Neural progenitor cell (in vitro differentiated cells): ENCODE measurements around the gene PDE1A. TPM values are rescaled to one million over a fixed set of nuclear protein-coding genes. Genes with fewer than 3 reads are reported as not detected.

Experiments used
- DNase-seq: peaks from one replicate; pipeline ENCODE4 v3.0.0-alpha.2; 2016; ENCODE audit warnings: low spot score
- H2AFZ ChIP-seq: fragments of 200-600 bp; sonication (generic); replicated peaks from 2 replicates; pipeline ENCODE4 v1.6.1; 2016; ENCODE audit warnings: antibody characterized with exemption
- H3F3A ChIP-seq: fragments of 200-600 bp; sonication (generic); 2 replicates; pipeline ENCODE4 v1.6.1; 2016; ENCODE audit warnings: antibody characterized with exemption, low read depth
- H3K27ac ChIP-seq: fragments of 200-600 bp; sonication (generic); 2 replicates; pipeline ENCODE4 v1.5.1; 2016; ENCODE audit warnings: mild to moderate bottlenecking
- H3K27me3 ChIP-seq: fragments of 200-600 bp; sonication (generic); 2 replicates; pipeline ENCODE4 v1.6.1; 2016; ENCODE audit warnings: mild to moderate bottlenecking, moderate library complexity
- H3K36me3 ChIP-seq: fragments of 200-600 bp; sonication (generic); 2 replicates; pipeline ENCODE4 v1.5.1; 2016
- H3K4me1 ChIP-seq: fragments of 200-600 bp; sonication (generic); 2 replicates; pipeline ENCODE4 v1.6.1; 2016; ENCODE audit warnings: mixed run types
- H3K4me2 ChIP-seq: fragments of 200-600 bp; sonication (generic); 2 replicates; pipeline ENCODE4 v1.6.1; 2016
- H3K4me3 ChIP-seq: fragments of 200-600 bp; sonication (generic); 2 replicates; pipeline ENCODE4 v1.5.1; 2016
- H3K79me2 ChIP-seq: fragments of 200-600 bp; sonication (generic); 2 replicates; pipeline ENCODE4 v1.6.1; 2016; ENCODE audit warnings: low read depth
- H3K9ac ChIP-seq: fragments of 200-600 bp; sonication (generic); 2 replicates; pipeline ENCODE4 v1.6.1; 2016
- H3K9me3 ChIP-seq: fragments of 200-600 bp; sonication (generic); 2 replicates; pipeline ENCODE4 v1.5.1; 2016; ENCODE audit warnings: low read depth
- H4K20me1 ChIP-seq: fragments of 200-600 bp; sonication (generic); 2 replicates; pipeline ENCODE4 v1.6.1; 2016; ENCODE audit warnings: low read depth
- H3K27ac Mint-ChIP-seq: 3 replicates; pipeline ENCODE4 v1.8.0; 2021; ENCODE audit warnings: mixed read lengths
- H3K27me3 Mint-ChIP-seq: 2 replicates; pipeline ENCODE4 v1.8.0; 2022; ENCODE audit warnings: low read depth, mild to moderate bottlenecking, inconsistent platforms, moderate library complexity, mixed read lengths; ENCODE audit not compliant: insufficient read depth
- H3K36me3 Mint-ChIP-seq: 3 replicates; pipeline ENCODE4 v1.8.0; 2021; ENCODE audit warnings: mixed read lengths
- H3K4me1 Mint-ChIP-seq: 3 replicates; pipeline ENCODE4 v1.8.0; 2021; ENCODE audit warnings: mixed read lengths
- H3K4me3 Mint-ChIP-seq: 3 replicates; pipeline ENCODE4 v1.8.0; 2021; ENCODE audit warnings: mild to moderate bottlenecking, moderate library complexity, mixed read lengths
- H3K9me3 Mint-ChIP-seq: 3 replicates; pipeline ENCODE4 v1.8.0; 2020; ENCODE audit warnings: mixed read lengths
- EZH2 ChIP-seq: fragments of 200-600 bp; sonication (generic); IDR thresholded peaks from 2 replicates; pipeline ENCODE4 v1.6.1; 2017; ENCODE audit warnings: antibody characterized with exemption, mild to moderate bottlenecking, moderate library complexity
- EZH2phosphoT487 ChIP-seq: fragments of 200-600 bp; sonication (generic); IDR thresholded peaks from 2 replicates; pipeline ENCODE4 v1.6.1; 2017; ENCODE audit warnings: antibody characterized with exemption
- total RNA-seq: library from RNA; depleted of rRNA; stranded (reverse); fragments of >200 nt; gene quantifications from 2 replicates; pipeline ENCODE4 v1.2.3, GENCODE V29; 2015; ENCODE audit warnings: low replicate concordance
- TF ChIP-seq, protein P1 (sequence below): fragments of 200-600 bp; sonication (generic); IDR thresholded peaks from 2 replicates; pipeline ENCODE4 v1.5.1; 2017; ENCODE audit warnings: antibody characterized with exemption, mild to moderate bottlenecking

Gene PDE1A
- total RNA-seq, 1 donor from 2014 or later = not detected

DNA sequence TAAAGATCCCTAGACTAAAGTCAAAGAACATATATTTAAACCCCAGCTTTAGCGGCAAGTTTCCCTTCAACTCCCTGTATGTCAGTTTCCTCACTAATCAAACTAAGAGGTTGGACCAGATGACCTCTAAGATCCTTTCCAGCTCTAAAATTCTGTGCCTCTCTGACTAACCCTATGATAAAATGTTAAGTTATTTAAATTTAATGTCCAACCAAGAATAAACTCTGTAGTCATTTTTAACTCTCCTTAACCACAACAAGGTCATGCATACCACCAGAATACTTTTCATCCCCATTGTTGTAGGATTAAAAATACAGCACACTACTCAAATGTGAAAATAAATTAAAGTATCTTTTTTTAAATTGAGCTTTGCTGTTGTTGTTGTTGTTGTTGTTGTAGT, 5.2 kb upstream of the PDE1A start:
- H3K4me3 ChIP-seq = no peak overlapping the region
- no peaks in the 10 kb centered on the region for H3F3A ChIP-seq
- DNase-seq = no peak
- no peak overlapping the region for H2AFZ ChIP-seq
- no peak overlapping the region for H3K4me3 Mint-ChIP-seq
- H3K9me3 ChIP-seq = no peaks in the 10 kb centered on the region
- H3K79me2 ChIP-seq = no peaks in the 10 kb centered on the region
- H3K36me3 ChIP-seq = no peaks in the 10 kb centered on the region
- H3K27me3 Mint-ChIP-seq = no peaks in the 10 kb centered on the region
- peaks cover 2% of the 10 kb centered on the region for H3K4me1 Mint-ChIP-seq
- no peak overlapping the region for H3K9ac ChIP-seq
- peaks cover 7% of the 10 kb centered on the region for H3K4me1 ChIP-seq
- TF ChIP-seq EZH2 = no peak
- TF ChIP-seq, protein P1, sequence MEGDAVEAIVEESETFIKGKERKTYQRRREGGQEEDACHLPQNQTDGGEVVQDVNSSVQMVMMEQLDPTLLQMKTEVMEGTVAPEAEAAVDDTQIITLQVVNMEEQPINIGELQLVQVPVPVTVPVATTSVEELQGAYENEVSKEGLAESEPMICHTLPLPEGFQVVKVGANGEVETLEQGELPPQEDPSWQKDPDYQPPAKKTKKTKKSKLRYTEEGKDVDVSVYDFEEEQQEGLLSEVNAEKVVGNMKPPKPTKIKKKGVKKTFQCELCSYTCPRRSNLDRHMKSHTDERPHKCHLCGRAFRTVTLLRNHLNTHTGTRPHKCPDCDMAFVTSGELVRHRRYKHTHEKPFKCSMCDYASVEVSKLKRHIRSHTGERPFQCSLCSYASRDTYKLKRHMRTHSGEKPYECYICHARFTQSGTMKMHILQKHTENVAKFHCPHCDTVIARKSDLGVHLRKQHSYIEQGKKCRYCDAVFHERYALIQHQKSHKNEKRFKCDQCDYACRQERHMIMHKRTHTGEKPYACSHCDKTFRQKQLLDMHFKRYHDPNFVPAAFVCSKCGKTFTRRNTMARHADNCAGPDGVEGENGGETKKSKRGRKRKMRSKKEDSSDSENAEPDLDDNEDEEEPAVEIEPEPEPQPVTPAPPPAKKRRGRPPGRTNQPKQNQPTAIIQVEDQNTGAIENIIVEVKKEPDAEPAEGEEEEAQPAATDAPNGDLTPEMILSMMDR = no peak
- TF ChIP-seq EZH2phosphoT487 = no peak
- H4K20me1 ChIP-seq = no peaks in the 10 kb centered on the region
- H3K27ac ChIP-seq = no peak overlapping the region
- H3K9me3 Mint-ChIP-seq = peaks cover 3% of the 10 kb centered on the region
- H3K27ac Mint-ChIP-seq = no peak overlapping the region
- H3K4me2 ChIP-seq = no peak overlapping the region
- no peaks in the 10 kb centered on the region for H3K27me3 ChIP-seq
- H3K36me3 Mint-ChIP-seq = peaks cover 6% of the 10 kb centered on the region

DNA sequence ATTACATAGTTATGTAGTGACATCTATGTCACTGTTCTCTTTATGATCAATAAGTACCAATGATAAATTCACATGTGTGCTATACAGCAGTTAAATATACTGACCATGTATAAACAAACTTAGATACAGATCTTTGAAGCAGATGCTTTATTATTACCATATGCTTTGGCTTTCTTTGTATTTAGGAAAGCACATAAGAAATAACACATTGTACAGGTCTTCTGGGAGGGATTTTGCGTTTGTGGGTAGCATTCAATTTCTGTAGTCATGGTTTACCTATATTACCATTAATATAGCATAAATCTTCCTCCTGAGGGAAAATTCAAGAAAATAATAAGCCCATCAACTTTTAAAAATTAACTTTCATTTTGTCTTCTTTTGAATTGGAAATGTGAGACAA, 1.6 kb upstream of the PDE1A start:
- peaks cover 3% of the 10 kb centered on the region for H3K4me1 Mint-ChIP-seq
- H3K9me3 ChIP-seq = no peaks in the 10 kb centered on the region
- DNase-seq = no peak
- H3K27me3 Mint-ChIP-seq = no peaks in the 10 kb centered on the region
- H3K4me1 ChIP-seq = no peaks in the 10 kb centered on the region
- H3K27ac ChIP-seq = no peak overlapping the region
- H3K4me2 ChIP-seq = no peak overlapping the region
- no peaks in the 10 kb centered on the region for H4K20me1 ChIP-seq
- no peak overlapping the region for H3K9ac ChIP-seq
- H3K79me2 ChIP-seq = no peaks in the 10 kb centered on the region
- H3K9me3 Mint-ChIP-seq = peaks cover 3% of the 10 kb centered on the region
- no peak overlapping the region for H3K4me3 ChIP-seq
- no peak overlapping the region for H3K27ac Mint-ChIP-seq
- no peaks in the 10 kb centered on the region for H3F3A ChIP-seq
- H3K4me3 Mint-ChIP-seq = no peak overlapping the region
- H3K36me3 Mint-ChIP-seq = peaks cover 6% of the 10 kb centered on the region
- H3K36me3 ChIP-seq = no peaks in the 10 kb centered on the region
- no peak overlapping the region for H2AFZ ChIP-seq
- no peak for TF ChIP-seq EZH2phosphoT487
- no peak for TF ChIP-seq EZH2
- TF ChIP-seq, protein P1 = no peak
- H3K27me3 ChIP-seq = no peaks in the 10 kb centered on the region

DNA sequence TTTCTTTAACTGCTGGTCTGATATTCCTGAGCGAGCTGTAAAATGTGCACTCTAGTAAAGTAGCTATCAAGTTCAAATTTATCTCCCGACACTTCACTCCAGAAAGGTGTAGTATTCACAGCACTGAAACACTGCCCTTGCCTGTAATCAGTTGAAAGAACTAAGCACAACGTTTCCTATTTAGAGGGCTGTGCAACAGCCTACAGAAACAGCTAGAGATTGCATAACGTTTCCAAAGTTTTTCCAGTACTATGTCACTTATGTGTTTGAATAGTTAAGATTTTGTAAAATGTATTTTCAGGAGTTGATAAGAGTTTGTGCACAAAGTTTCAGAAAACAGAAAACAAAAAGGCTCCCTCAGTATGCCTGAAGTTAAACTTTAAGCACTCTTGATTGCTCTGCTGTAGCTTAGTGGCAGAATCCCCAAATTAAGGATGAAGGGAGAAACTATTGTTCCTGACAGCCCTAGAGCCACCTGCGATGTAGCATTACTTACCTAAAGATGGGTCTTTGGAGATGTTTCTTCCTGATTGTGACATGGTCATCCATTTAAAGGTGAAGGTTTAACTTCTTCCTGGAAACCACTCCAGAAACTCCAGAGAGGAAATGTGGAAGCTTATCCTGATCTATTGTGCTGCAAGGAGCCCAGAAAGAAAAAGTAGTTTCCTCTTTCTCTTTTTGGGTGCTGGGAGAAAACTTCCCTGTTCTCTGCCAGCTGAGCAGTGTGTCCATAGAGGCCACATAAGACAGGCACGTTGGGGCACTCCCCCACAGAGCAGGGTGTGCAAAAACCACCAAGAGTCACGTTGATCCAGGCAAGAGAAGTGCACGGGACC, 536 bp downstream of the PDE1A start:
- DNase-seq = no peak
- TF ChIP-seq EZH2phosphoT487 = no peak
- TF ChIP-seq, protein P1 = no peak
- no peak for TF ChIP-seq EZH2
- H3K4me1 Mint-ChIP-seq = peaks cover 3% of the 10 kb centered on the region
- Histone ChIP-seq H3K79me2 (no peaks in the 10 kb centered on the region), H3K4me3 (no peak overlapping the region), H3K4me2 (no peak overlapping the region), H3K9me3 (no peaks in the 10 kb centered on the region), H3K27ac (no peak overlapping the region), H3F3A (no peaks in the 10 kb centered on the region), H3K9ac (no peak overlapping the region), H3K36me3 (no peaks in the 10 kb centered on the region), H2AFZ (peak overlapping the region; percentile 64), H4K20me1 (no peaks in the 10 kb centered on the region), H3K4me1 (no peaks in the 10 kb centered on the region), H3K27me3 (no peaks in the 10 kb centered on the region)
- H3K36me3 Mint-ChIP-seq = peaks cover 3% of the 10 kb centered on the region
- H3K9me3 Mint-ChIP-seq = peaks cover 3% of the 10 kb centered on the region
- H3K4me3 Mint-ChIP-seq = no peak overlapping the region
- no peaks in the 10 kb centered on the region for H3K27me3 Mint-ChIP-seq
- peak overlapping the region; percentile 31 for H3K27ac Mint-ChIP-seq
